Measurements from ENCODE around the gene KRTAP5-7.

- TF ChIP-seq CTCF (IDR thresholded peaks at IDR 0.05; ENCODE audit: extremely low read depth in 1 of 2, insufficient read depth in 1 of 2, low read depth in 1 of 2, low read length in 2 of 2) (no peak), JUN (IDR thresholded peaks at IDR 0.05; ENCODE audit: borderline replicate concordance, insufficient read depth, insufficient read length, low read depth) (no peak), POLR2AphosphoS5 (IDR thresholded peaks at IDR 0.05; ENCODE audit: insufficient read depth, low read depth, low read length) (no peak), POLR2A (IDR thresholded peaks at IDR 0.05; ENCODE audit: low read depth, low read length) (no peak), EZH2 (IDR thresholded peaks at IDR 0.05; ENCODE audit: borderline replicate concordance, low read depth, low read length, severe bottlenecking) (no peak), MYC (IDR thresholded peaks at IDR 0.05; ENCODE audit: low read depth, low read length) (no peak), GATA2 (IDR thresholded peaks at IDR 0.05; ENCODE audit: insufficient read depth, insufficient read length, low read depth, low read length) (no peak), MAX (IDR thresholded peaks at IDR 0.05; ENCODE audit: insufficient read depth, insufficient read length) (no peak), FOS (IDR thresholded peaks at IDR 0.05; ENCODE audit: borderline replicate concordance, insufficient read depth, low read length) (no peak)
Observed at GRCh38 chr11:71575723-71576424, 48.8 kb downstream of the KRTAP5-7 start.

Measured in endothelial cell of umbilical vein (primary cell).